Activated CD8-positive, alpha-beta memory T cell treated with anti-CD3 and anti-CD28 coated beads, Interleukin-2, amount 50 U/mL, for 4 hours (primary cell): ENCODE data around the gene MPND.

Experiments used
- DNase-seq: peaks from one replicate; pipeline ENCODE4 v3.0.0-alpha.2; 2020

Gene MPND

GRCh38 chr19:4343370-4344307, at the start of gene MPND:
Gene MPND (plus strand): TSS chr19:4343562. CDS start chr19:4343594, 32 bp downstream.
- peak; percentile 94 for DNase-seq

GRCh38 chr19:4294389-4294788, 49.0 kb upstream of the MPND start:
- no peak for DNase-seq

GRCh38 chr19:4295972-4296771, 47.2 kb upstream of the MPND start:
- DNase-seq: no peak

- peak; percentile 39 for DNase-seq
These were observed 45.2 kb upstream of the MPND start for GRCh38 chr19:4297901-4298809.

GRCh38 chr19:4298810-4299550, 44.4 kb upstream of the MPND start:
- DNase-seq: no peak

- no peak for DNase-seq
These were observed 42.8 kb upstream of the MPND start for GRCh38 chr19:4300589-4300988.

GRCh38 chr19:4301590-4302242, 41.6 kb upstream of the MPND start:
- DNase-seq: no peak

- DNase-seq: no peak
These were observed 41.1 kb upstream of the MPND start, which contains the start of gene TMIGD2 for GRCh38 chr19:4302243-4302640. Gene TMIGD2 (minus strand): TSS chr19:4302389. CDS start chr19:4302385, 4 bp downstream.

GRCh38 chr19:4303819-4304537, 39.4 kb upstream of the MPND start:
- DNase-seq: no peak

GRCh38 chr19:4304538-4305256, 38.7 kb upstream of the MPND start, which contains the start of gene FSD1:
Gene FSD1 (plus strand): TSS chr19:4304598. CDS start chr19:4304747, 149 bp downstream.
- peak; percentile 65 for DNase-seq

GRCh38 chr19:4305257-4305612, 38.1 kb upstream of the MPND start:
- DNase-seq: no peak

- no peak for DNase-seq
These were observed 37.7 kb upstream of the MPND start for GRCh38 chr19:4305659-4306058.

GRCh38 chr19:4310247-4311121, 32.9 kb upstream of the MPND start:
- DNase-seq: no peak

GRCh38 chr19:4313847-4314490, 29.4 kb upstream of the MPND start:
- DNase-seq: no peak

- DNase-seq: no peak
These were observed 26.4 kb upstream of the MPND start for GRCh38 chr19:4316956-4317355.

GRCh38 chr19:4318460-4318859, 24.9 kb upstream of the MPND start:
- no peak for DNase-seq

- DNase-seq: no peak
These were observed 24.2 kb upstream of the MPND start for GRCh38 chr19:4319067-4319718.

GRCh38 chr19:4320419-4320818, 22.9 kb upstream of the MPND start:
- no peak for DNase-seq
